Right lobe of liver (tissue), 4 donors: ENCODE measurements around the gene PLXNA2.

Source experiments
- CTCF ChIP-seq, 4 donors: fragments of 200-600 bp in 3 of 4; fragments of 450-650 bp in 1 of 4; IDR thresholded peaks; one replicate each; pipeline versions ENCODE4 v1.5.1 to v1.8.0; 2016 to 2022; ENCODE audit warnings: antibody characterized with exemption in 4 of 4, mild to moderate bottlenecking in 2 of 4
- POLR2A ChIP-seq: fragments of 450-650 bp; IDR thresholded peaks from one replicate; pipeline ENCODE4 v1.6.1; 2017; ENCODE audit warnings: antibody characterized with exemption, mild to moderate bottlenecking
- donor health status: DM: no; HTN: no; CAD: no.
- donor health status: DM: no; HTN: no; CAD: no.
- donor health status: DM: no; HTN: yes; CAD: no.

- no peak for TF ChIP-seq CTCF (IDR thresholded peaks at IDR 0.05)
- no peak for TF ChIP-seq POLR2A
Measured at GRCh38 chr1:208248307-208248801, 4.2 kb upstream of the PLXNA2 start.
